ENCODE measurements around the gene CEP135.

- TF ChIP-seq CTCF (IDR thresholded peaks at IDR 0.05) (no peak), POLR2A (IDR thresholded peaks at IDR 0.05) (no peak)
These were observed 89.9 kb downstream of the CEP135 start for GRCh38 chr4:56038487-56039162.

All from Peyer's patch (tissue), 4 donors.